H1 (cell line): ENCODE measurements around the gene FRMD3. TPM values are rescaled to one million over a fixed set of nuclear protein-coding genes. Genes with fewer than 3 reads are reported as not detected.

Experiments
- CTCF ChIA-PET: fragments of 300-600 bp; sonication (Branson Sonifier 250); formaldehyde crosslinking; loops from one replicate; lab custom pipeline; 2021; ENCODE audit not compliant: partially characterized antibody; lab: Charles Lee
- POLR2A ChIA-PET: fragments of 300-600 bp; sonication (Branson Sonifier 250); formaldehyde crosslinking; loops from one replicate; lab custom pipeline; 2021; ENCODE audit warnings: inconsistent platforms; ENCODE audit not compliant: partially characterized antibody; lab: Charles Lee
- DNase-seq, 2 experiments: peaks; one replicate each; pipeline versions ENCODE4 v3.0.0 to v3.0.0-alpha.2; 2010 to 2022; ENCODE audit warnings: low spot score in 2 of 2, low read depth in 1 of 2, mixed read lengths in 1 of 2
- FAIRE-seq: peaks from 2 replicates; lab custom pipeline; 2011; peaks lifted over from hg19 to GRCh38; lab: Jason Lieb, UNC
- H2AFZ ChIP-seq: 2 replicates; pipeline ENCODE4 v1.8.1; 2012; ENCODE audit warnings: low read length, inconsistent platforms
- H2AK5ac ChIP-seq: 2 replicates; pipeline ENCODE4 v1.6.1; 2013; ENCODE audit warnings: low read depth, low read length
- H2BK120ac ChIP-seq: replicated peaks from 2 replicates; pipeline ENCODE3; 2013; ENCODE audit warnings: low read depth, low read length, inconsistent platforms
- H2BK12ac ChIP-seq: 2 replicates; pipeline ENCODE4 v1.6.1; 2013; ENCODE audit warnings: low read depth, low read length
- H2BK15ac ChIP-seq: 2 replicates; pipeline ENCODE4 v1.6.1; 2013; ENCODE audit warnings: low read length
- H2BK20ac ChIP-seq: 2 replicates; pipeline ENCODE4 v1.6.1; 2013; ENCODE audit warnings: low read length
- H2BK5ac ChIP-seq: 2 replicates; pipeline ENCODE4 v1.6.1; 2013; ENCODE audit warnings: low read depth, low read length
- H3K14ac ChIP-seq: 2 replicates; pipeline ENCODE4 v1.6.1; 2013; ENCODE audit warnings: inconsistent platforms; ENCODE audit not compliant: insufficient read length
- H3K18ac ChIP-seq: 2 replicates; pipeline ENCODE4 v1.6.1; 2013; ENCODE audit warnings: low read length; ENCODE audit errors: extremely low read depth
- H3K23ac ChIP-seq: 2 replicates; pipeline ENCODE4 v1.6.1; 2013; ENCODE audit warnings: inconsistent platforms; ENCODE audit not compliant: insufficient read length
- H3K23me2 ChIP-seq: 2 replicates; pipeline ENCODE4 v1.6.1; 2013; ENCODE audit warnings: low read depth, low read length
- H3K27ac ChIP-seq: 2 replicates; pipeline ENCODE4 v1.6.1; 2011; ENCODE audit warnings: low read depth, low read length, inconsistent platforms
- H3K27me3 ChIP-seq, 4 experiments: replicated peaks in 1 of 4; 1 replicate in 1 of 4; 2 replicates in 3 of 4; pipeline versions ENCODE4 v1.6.1 to v1.8.1; 2011 to 2013; ENCODE audit warnings: low read length in 3 of 4, mild to moderate bottlenecking in 3 of 4, inconsistent platforms in 2 of 4, mixed read lengths in 2 of 4, moderate library complexity in 1 of 4; ENCODE audit not compliant: control insufficient read depth in 3 of 4, insufficient read depth in 3 of 4; ENCODE audit errors: extremely low read depth in 1 of 4
- H3K36me3 ChIP-seq, 4 experiments: 2 replicates each; pipeline versions ENCODE4 v1.6.1 to v1.8.1; 2011 to 2013; ENCODE audit warnings: mild to moderate bottlenecking in 4 of 4, low read length in 3 of 4, moderate library complexity in 2 of 4, control low read depth in 1 of 4, inconsistent platforms in 1 of 4; ENCODE audit not compliant: insufficient read depth in 4 of 4, control insufficient read depth in 2 of 4
- H3K4ac ChIP-seq: replicated peaks from 2 replicates; pipeline ENCODE3; 2013; ENCODE audit warnings: low read length, low read depth, mixed read lengths, inconsistent platforms; ENCODE audit not compliant: insufficient read length
- H3K4me1 ChIP-seq, 4 experiments: replicated peaks in 1 of 4; 1 replicate in 1 of 4; 2 replicates in 3 of 4; pipeline versions ENCODE4 v1.6.1 to v1.8.1; 2011 to 2013; ENCODE audit warnings: low read length in 3 of 4, inconsistent platforms in 2 of 4, mixed read lengths in 1 of 4; ENCODE audit not compliant: insufficient read depth in 4 of 4, control insufficient read depth in 3 of 4
- H3K4me2 ChIP-seq, 2 experiments: 2 replicates each; pipeline versions ENCODE4 v1.6.1 to v1.8.1; 2011 to 2013; ENCODE audit warnings: low read depth in 2 of 2, low read length in 2 of 2, control low read depth in 1 of 2, inconsistent platforms in 1 of 2, mild to moderate bottlenecking in 1 of 2; ENCODE audit not compliant: insufficient read depth in 1 of 2
- H3K4me3 ChIP-seq, 4 experiments: fragments of 200-600, 300-600 bp in 1 of 4; sonication (generic), shearing (Covaris generic), sonication (Bioruptor Twin) in 1 of 4; 2 replicates each; pipeline versions ENCODE4 v1.5.1 to v1.8.1; 2011 to 2016; ENCODE audit warnings: low read length in 4 of 4, low read depth in 3 of 4, control low read depth in 2 of 4, inconsistent platforms in 2 of 4, mild to moderate bottlenecking in 2 of 4, mixed read lengths in 1 of 4, moderate library complexity in 1 of 4; ENCODE audit not compliant: insufficient read depth in 2 of 4; ENCODE audit errors: extremely low read depth in 1 of 4
- H3K56ac ChIP-seq: replicated peaks from 2 replicates; pipeline ENCODE3; 2013; ENCODE audit warnings: low read depth, mild to moderate bottlenecking, mixed read lengths, low read length, inconsistent platforms; ENCODE audit not compliant: insufficient read length
- H3K79me1 ChIP-seq: 2 replicates; pipeline ENCODE4 v1.6.1; 2013; ENCODE audit warnings: low read depth, low read length, control low read depth
- H3K79me2 ChIP-seq, 2 experiments: 2 replicates each; pipeline versions ENCODE4 v1.6.1 to v1.8.1; 2012 to 2013; ENCODE audit warnings: low read length in 2 of 2, mild to moderate bottlenecking in 2 of 2, inconsistent platforms in 1 of 2; ENCODE audit not compliant: insufficient read depth in 2 of 2, control insufficient read depth in 1 of 2
- H3K9ac ChIP-seq, 4 experiments: replicated peaks in 1 of 4; 1 replicate in 1 of 4; 2 replicates in 3 of 4; pipeline versions ENCODE4 v1.6.1 to v1.8.1; 2011 to 2013; ENCODE audit warnings: low read depth in 3 of 4, low read length in 3 of 4, control low read depth in 2 of 4, mild to moderate bottlenecking in 2 of 4, moderate library complexity in 2 of 4, inconsistent platforms in 1 of 4; ENCODE audit errors: extremely low read depth in 1 of 4
- H3K9me3 ChIP-seq, 2 experiments: 2 replicates each; pipeline versions ENCODE4 v1.6.1 to v1.8.1; 2012 to 2013; ENCODE audit warnings: mild to moderate bottlenecking in 2 of 2, moderate library complexity in 2 of 2, control low read depth in 1 of 2, inconsistent platforms in 1 of 2, low read depth in 1 of 2, low read length in 1 of 2, mixed read lengths in 1 of 2; ENCODE audit not compliant: insufficient read depth in 2 of 2
- H4K20me1 ChIP-seq, 2 experiments: replicated peaks in 1 of 2; 2 replicates each; pipeline versions ENCODE3 to v1.8.1; 2011 to 2013; ENCODE audit warnings: inconsistent platforms in 2 of 2, low read length in 2 of 2, mild to moderate bottlenecking in 1 of 2; ENCODE audit not compliant: insufficient read depth in 2 of 2, control insufficient read depth in 1 of 2
- H4K5ac ChIP-seq: 2 replicates; pipeline ENCODE4 v1.6.1; 2013; ENCODE audit warnings: low read length, low read depth, mixed read lengths, inconsistent platforms; ENCODE audit not compliant: insufficient read length
- H4K8ac ChIP-seq: 2 replicates; pipeline ENCODE4 v1.8.0; 2013; ENCODE audit warnings: mild to moderate bottlenecking, moderate library complexity, low read length, inconsistent platforms; ENCODE audit not compliant: insufficient read depth; ENCODE audit errors: extremely low read depth
- H4K91ac ChIP-seq: replicated peaks from 2 replicates; pipeline ENCODE3; 2013; ENCODE audit warnings: low read length, mixed read lengths, inconsistent platforms; ENCODE audit not compliant: insufficient read length
- BACH1 ChIP-seq: IDR thresholded peaks from 2 replicates; pipeline ENCODE4 v1.6.1; 2012; ENCODE audit warnings: low read length, improper control_type of control experiment
- BCL11A ChIP-seq, 2 experiments: IDR thresholded peaks; one replicate each; pipeline ENCODE4 v1.6.1; 2011; ENCODE audit warnings: low read depth in 2 of 2, low read length in 2 of 2, mild to moderate bottlenecking in 2 of 2
- CBX8 ChIP-seq: fragments of 300-800, 300-1000 bp; sonication (generic); IDR thresholded peaks from 2 replicates; pipeline ENCODE4 v1.7.1; 2016; ENCODE audit warnings: low read depth, low read length, borderline replicate concordance
- CREB1 ChIP-seq: IDR thresholded peaks from 2 replicates; pipeline ENCODE4 v1.6.1; 2012; ENCODE audit warnings: inconsistent platforms
- E2F6 ChIP-seq: IDR thresholded peaks from 2 replicates; pipeline ENCODE4 v1.6.1; 2012; ENCODE audit warnings: inconsistent platforms
- HDAC2 ChIP-seq, 2 experiments: fragments of 300-600 bp in 1 of 2; sonication (generic) in 1 of 2; IDR thresholded peaks; 2 replicates each; pipeline ENCODE4 v1.6.1; 2011 to 2012; ENCODE audit warnings: low read depth in 2 of 2, low read length in 2 of 2, mild to moderate bottlenecking in 2 of 2, moderate library complexity in 2 of 2, borderline replicate concordance in 1 of 2, inconsistent platforms in 1 of 2
- KDM5A ChIP-seq: fragments of 200-600 bp; IDR thresholded peaks from 2 replicates; pipeline ENCODE4 v1.7.1; 2012; ENCODE audit warnings: mild to moderate bottlenecking, low read length, inconsistent platforms, mixed read lengths
- NRF1 ChIP-seq: IDR thresholded peaks from 2 replicates; pipeline ENCODE4 v1.6.1; 2011; ENCODE audit warnings: mild to moderate bottlenecking, low read depth, low read length, improper control_type of control experiment
- POLR2A ChIP-seq, 2 experiments: IDR thresholded peaks; 1 replicate in 1 of 2; 2 replicates in 1 of 2; pipeline ENCODE4 v1.6.1; 2011; ENCODE audit warnings: low read depth in 2 of 2, low read length in 2 of 2, mild to moderate bottlenecking in 2 of 2; ENCODE audit errors: control extremely low read depth in 1 of 2
- SAP30 ChIP-seq: fragments of 300-600 bp; sonication (generic); IDR thresholded peaks from 2 replicates; pipeline ENCODE4 v1.7.1; 2012; ENCODE audit warnings: low read length, moderate library complexity, mild to moderate bottlenecking, inconsistent platforms; ENCODE audit not compliant: insufficient read depth, insufficient replicate concordance
- SIRT6 ChIP-seq: IDR thresholded peaks from one replicate; pipeline ENCODE4 v1.7.1; 2012; ENCODE audit warnings: low read length, inconsistent platforms
- SIX5 ChIP-seq: IDR thresholded peaks from 2 replicates; pipeline ENCODE4 v1.6.1; 2011; ENCODE audit warnings: mild to moderate bottlenecking, low read depth, low read length
- SP1 ChIP-seq: IDR thresholded peaks from 2 replicates; pipeline ENCODE4 v1.6.1; 2011; ENCODE audit warnings: low read depth, low read length
- SP2 ChIP-seq: IDR thresholded peaks from 2 replicates; pipeline ENCODE4 v1.6.1; 2012; ENCODE audit warnings: mild to moderate bottlenecking, low read length, inconsistent platforms
- SP4 ChIP-seq: IDR thresholded peaks from 2 replicates; pipeline ENCODE4 v1.6.1; 2012; ENCODE audit warnings: low read length, inconsistent platforms
- TEAD4 ChIP-seq: IDR thresholded peaks from 2 replicates; pipeline ENCODE4 v1.6.1; 2012; ENCODE audit warnings: low read depth, low read length, inconsistent platforms, mixed read lengths
- WGBS, 2 experiments: shearing (Covaris generic) in 1 of 2; methylation state at CpG; one replicate each; pipeline versions ENCODE4 v1.1.6 to v1.1.7; 2013 to 2015; ENCODE audit warnings: low lambda C conversion rate in 2 of 2, mixed read lengths in 2 of 2, inconsistent platforms in 1 of 2, low coverage in 1 of 2, missing lambda C conversion rate in 1 of 2; ENCODE audit not compliant: insufficient replicate concordance in 2 of 2, insufficient coverage in 1 of 2, insufficient read length in 1 of 2; ENCODE audit errors: extremely low coverage in 1 of 2, missing lambda C conversion rate in 1 of 2; 5-methylcytosine and 5-hydroxymethylcytosine counted together
- polyA plus RNA-seq, 7 experiments: library from polyadenylated mRNA; depleted of rRNA in 3 of 7; stranded (reverse) in 5 of 7; unstranded in 2 of 7; fragments of >200 nt in 5 of 7; fragments of 200-250 nt in 2 of 7; gene quantifications; 1 replicate in 5 of 7; 2 replicates in 1 of 7; 4 replicates in 1 of 7; pipeline versions ENCODE4 v1.2.1 to v1.2.3, GENCODE V29; 2011 to 2013; ENCODE audit warnings: missing spikeins in 2 of 7, mixed read lengths in 2 of 7
- total RNA-seq: library from RNA; stranded (reverse); fragmentation: NEBNext Ultra II Directional; extraction: Animal tissue kit (Norgen Biotek cat#: 25700); gene quantifications from 2 replicates; pipeline ENCODE4 v1.2.1, GENCODE V29; 2021

FRMD3 gene
- total and polyA plus RNA-seq, 2 of the 8 experiments (the other 6 are each of a cell fraction or from before 2014, with no cell fraction given), result 0.15 to 1.4 TPM

GRCh38 chr9:83477571-83477970 is 60.6 kb downstream of the FRMD3 start:
- FAIRE-seq, result no peak
- H3K27ac ChIP-seq, result no peak overlapping the region
- H2BK20ac ChIP-seq, result no peak overlapping the region
- ChIA-PET POLR2A (no interaction called here), CTCF (interaction anchor here (1.0 to 1.5 kb wide), 3 partner anchors 9 to 143 kb away, joined by 3 to 4 read pairs (median 3); no protein-coding TSS in a partner anchor)
- H4K8ac ChIP-seq, result no peak overlapping the region
- H3K79me1 ChIP-seq, result no peaks in the 10 kb centered on the region
- H3K4me1 ChIP-seq, result no peaks in the 10 kb centered on the region
- 88% methylated on average over 3 of the region's 3 CpGs; no CpG with 5 or more reads in 1 of the 2 experiments for WGBS, 2 experiments
- no peak overlapping the region for H2BK120ac ChIP-seq
- H4K20me1 ChIP-seq, result no peaks in the 10 kb centered on the region
- DNase-seq, result no peak
- H2BK12ac ChIP-seq, result no peak overlapping the region
- peaks cover 0 to 5% of the 10 kb centered on the region in 2 experiments; a peak in 1 of 4 replicates for H3K9me3 ChIP-seq
- H3K4me2 ChIP-seq, result no peak overlapping the region
- no peak overlapping the region for H3K9ac ChIP-seq
- no peak overlapping the region for H3K14ac ChIP-seq
- H3K79me2 ChIP-seq, result no peaks in the 10 kb centered on the region
- TF ChIP-seq CREB1 (no peak), BCL11A (IDR thresholded peaks at IDR 0.05; ENCODE audit: low read depth in 2 of 2, low read length in 2 of 2) (no peak), SP4 (no peak), TEAD4 (no peak), SIX5 (no peak), NRF1 (no peak), HDAC2 (IDR thresholded peaks at IDR 0.05; ENCODE audit: borderline replicate concordance in 1 of 2, low read depth in 2 of 2, low read length in 2 of 2) (no peak), SP2 (no peak), SIRT6 (no peak), POLR2A (IDR thresholded peaks at IDR 0.05; ENCODE audit: control extremely low read depth in 1 of 2, low read depth in 2 of 2, low read length in 2 of 2) (no peak), BACH1 (no peak), SAP30 (no peak), CBX8 (no peak), E2F6 (no peak), SP1 (no peak), KDM5A (no peak)
- no peak overlapping the region for H2AFZ ChIP-seq
- H3K23me2 ChIP-seq, result no peaks in the 10 kb centered on the region
- H3K18ac ChIP-seq, result no peak overlapping the region
- H2AK5ac ChIP-seq, result no peak overlapping the region
- H4K5ac ChIP-seq, result no peak overlapping the region
- no peak overlapping the region for H3K56ac ChIP-seq
- H3K23ac ChIP-seq, result no peak overlapping the region
- no peak overlapping the region for H4K91ac ChIP-seq
- no peak overlapping the region for H3K4me3 ChIP-seq
- no peak overlapping the region for H2BK5ac ChIP-seq
- no peaks in the 10 kb centered on the region; a peak in 1 of 7 replicates for H3K27me3 ChIP-seq
- H2BK15ac ChIP-seq, result no peak overlapping the region
- no peak overlapping the region for H3K4ac ChIP-seq
- no peaks in the 10 kb centered on the region for H3K36me3 ChIP-seq
